ENCODE results near the gene LRRC49.

Gene LRRC49

GRCh38 chr15:71089801-71090200, 197.2 kb downstream of the LRRC49 start:
- DNase-seq (ENCODE audit: low read depth in 2 of 2), result no peak

GRCh38 chr15:71091601-71092000, 199.0 kb downstream of the LRRC49 start:
- no peak for DNase-seq (ENCODE audit: low read depth in 2 of 2)

- DNase-seq (ENCODE audit: low read depth in 2 of 2), result no peak
Measured at GRCh38 chr15:71092056-71092600, 199.5 kb downstream of the LRRC49 start.

GRCh38 chr15:71093054-71094024, 200.7 kb downstream of the LRRC49 start:
- no peak for DNase-seq (ENCODE audit: low read depth in 2 of 2)

- DNase-seq (ENCODE audit: low read depth in 2 of 2), result no peak
Measured at GRCh38 chr15:71094137-71094536, 201.5 kb downstream of the LRRC49 start.

GRCh38 chr15:71096676-71097075, 204.1 kb downstream of the LRRC49 start:
- DNase-seq (ENCODE audit: low read depth in 2 of 2), result no peak

- no peak for DNase-seq (ENCODE audit: low read depth in 2 of 2)
Measured at GRCh38 chr15:71097890-71098289, 205.3 kb downstream of the LRRC49 start.

GRCh38 chr15:71098920-71099319, 206.3 kb downstream of the LRRC49 start:
- DNase-seq (ENCODE audit: low read depth in 2 of 2), result no peak

Data from stimulated activated CD4-positive, alpha-beta T cell treated with anti-CD3 and anti-CD28 coated beads, Interleukin-12 subunit alpha, Interleukin-12 subunit beta, amount 100 ng/mL, for 24 hours (primary cell).